GM18909 (cell line): ENCODE data around the gene CAST.

Experiments
- ATAC-seq: cut with Tn5 transposase; IDR thresholded peaks from one replicate; pipeline ENCODE4 v1.9.1; 2021; ENCODE audit warnings: mild to moderate bottlenecking; ENCODE audit not compliant: unreplicated experiment, poor library complexity

The CAST gene

GRCh38 chr5:96809921-96810320 is 147.7 kb downstream of the CAST start:
- no peak for ATAC-seq

GRCh38 chr5:96812851-96813250 is 150.7 kb downstream of the CAST start:
- no peak for ATAC-seq

DNA sequence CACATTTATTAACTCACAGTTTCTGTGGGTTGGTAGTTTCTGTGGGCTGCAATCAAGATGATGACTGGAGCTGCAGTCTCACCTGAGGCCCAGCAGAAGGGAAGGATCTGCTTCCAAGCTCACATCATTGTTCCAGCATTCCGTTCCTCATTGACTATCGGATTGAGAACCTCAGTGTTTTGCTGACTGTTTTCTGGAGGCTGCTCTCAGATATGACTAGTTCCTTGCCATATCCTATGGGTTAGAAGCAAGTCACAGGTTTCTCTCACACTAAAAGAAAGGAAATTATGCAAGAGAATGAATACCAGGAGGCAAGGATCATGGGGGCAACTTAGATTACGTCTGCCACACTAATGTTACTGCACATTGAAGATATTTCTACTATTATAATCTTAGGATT is 151.9 kb downstream of the CAST start:
- ATAC-seq = no peak

DNA sequence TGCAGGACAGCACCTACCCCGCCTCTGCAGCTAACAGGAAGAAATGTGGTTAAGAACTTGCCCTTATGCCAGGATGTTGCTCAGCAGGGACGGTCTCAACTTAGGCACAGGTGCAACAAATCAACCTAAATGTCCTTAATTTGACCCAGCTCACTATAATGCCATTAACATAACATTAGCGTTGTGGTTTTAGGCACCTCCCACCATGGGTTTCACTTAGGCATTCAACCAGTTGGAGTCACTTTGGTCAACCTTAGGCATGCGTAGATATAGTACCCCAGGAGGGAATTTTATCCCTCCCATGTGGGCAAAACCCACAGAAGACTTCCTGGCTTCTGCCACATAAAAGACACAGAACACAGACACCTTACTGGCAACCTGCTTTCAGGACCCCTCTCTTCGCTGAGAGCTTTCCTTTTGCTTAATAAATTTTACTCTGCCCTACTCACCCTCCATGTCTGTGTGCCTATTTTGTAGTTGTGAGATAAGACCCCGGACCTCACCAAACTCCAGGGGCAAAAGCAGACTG is 154.3 kb downstream of the CAST start:
- ATAC-seq = peak; percentile 94

- ATAC-seq = peak; percentile 40
Measured at GRCh38 chr5:96816991-96817390, 154.8 kb downstream of the CAST start.

GRCh38 chr5:96817506-96817905 is 155.3 kb downstream of the CAST start:
- ATAC-seq = no peak

DNA sequence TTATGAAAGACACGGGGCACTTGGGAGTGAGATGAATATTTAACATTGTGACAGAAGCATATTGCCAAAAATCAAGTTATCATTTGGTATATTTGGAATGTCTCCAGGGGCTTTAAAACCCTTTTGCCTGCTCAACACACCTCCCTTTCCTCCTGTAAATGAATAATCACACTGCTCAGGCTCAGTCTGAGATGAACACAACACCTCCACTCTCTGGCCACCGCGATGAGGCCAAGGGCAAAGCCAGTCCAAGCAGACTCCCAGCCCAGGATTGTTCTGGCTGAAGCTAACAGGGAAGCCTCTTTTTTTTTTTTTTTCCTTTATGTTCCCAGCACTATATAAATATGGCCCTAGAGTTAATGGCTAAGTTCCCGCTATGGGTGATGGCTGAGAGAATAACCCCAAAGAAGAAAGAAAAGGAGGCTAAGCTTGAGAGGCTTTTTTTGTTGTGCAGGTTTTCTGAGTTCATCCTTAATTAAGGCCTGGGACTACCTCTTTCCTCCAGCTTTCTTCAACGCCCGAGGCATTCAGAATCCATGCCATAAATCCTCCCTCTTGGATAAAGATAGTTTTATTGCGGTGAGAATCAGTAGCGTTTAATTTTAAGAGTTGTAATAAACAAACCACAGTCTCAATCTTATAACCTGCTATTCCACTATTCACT is 156.1 kb downstream of the CAST start:
- ATAC-seq = no peak

- no peak for ATAC-seq
Measured at GRCh38 chr5:96819806-96820205, 157.6 kb downstream of the CAST start.

- ATAC-seq = no peak
Measured at GRCh38 chr5:96821260-96821916, 159.2 kb downstream of the CAST start.

DNA sequence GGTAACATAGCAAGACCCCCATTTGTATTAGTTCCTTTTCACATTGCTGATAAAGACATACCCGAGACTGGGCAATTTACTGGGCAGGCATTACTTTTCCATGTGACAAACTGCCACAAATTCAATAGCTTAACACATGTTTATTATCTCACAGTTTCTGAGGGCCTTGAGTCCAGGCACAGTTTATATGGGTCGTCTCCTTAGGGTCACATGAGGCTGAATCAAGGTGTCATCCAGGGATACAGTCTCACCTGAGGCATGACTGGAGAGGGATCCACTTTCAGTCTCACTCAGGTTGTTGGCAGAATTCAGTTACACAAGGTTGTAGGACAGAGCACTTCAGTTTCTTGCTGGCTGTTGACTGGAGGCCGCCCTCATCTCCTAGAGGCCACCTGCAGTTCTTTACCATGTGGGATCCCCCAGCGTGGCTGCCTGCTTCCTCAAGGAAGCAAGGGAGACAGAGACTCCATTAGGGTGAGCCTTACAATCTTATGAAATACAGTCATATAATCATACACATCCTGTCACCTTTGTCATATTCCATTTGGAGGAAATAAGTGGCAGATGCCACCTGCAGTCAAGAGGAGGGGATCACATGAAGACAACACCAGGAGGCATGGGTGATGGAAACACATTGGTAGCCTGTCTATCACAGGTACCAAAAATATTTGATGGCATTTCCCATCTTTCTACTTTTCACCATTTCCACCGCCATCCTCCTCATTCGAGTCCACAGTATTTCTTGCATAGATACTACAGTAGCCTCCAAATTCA is 160.7 kb downstream of the CAST start:
- ATAC-seq = no peak

DNA sequence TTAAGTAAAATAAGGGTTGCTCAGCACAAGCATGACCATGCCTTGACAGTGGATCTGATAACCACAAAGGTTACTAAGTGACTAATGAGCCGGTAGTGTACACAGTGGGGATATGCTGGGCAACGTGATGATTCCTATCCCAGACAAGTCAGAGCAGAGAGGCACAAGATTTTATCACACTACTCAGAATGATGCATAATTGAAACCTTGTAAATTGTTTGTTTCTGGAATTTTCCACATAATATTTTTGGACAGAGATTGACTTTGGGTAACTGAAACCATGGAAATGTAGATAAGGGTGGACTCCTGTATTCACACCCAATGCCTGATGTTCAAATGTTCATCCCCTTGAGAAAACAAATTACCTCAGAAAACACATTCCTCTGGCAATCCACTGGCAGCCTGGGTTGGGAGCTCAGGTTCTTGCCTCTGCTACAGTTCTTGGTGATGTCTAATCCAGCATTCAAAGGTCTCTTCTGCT is 161.8 kb downstream of the CAST start:
- ATAC-seq = peak; percentile 99
